IMR-90 (cell line): ENCODE measurements around the gene RALGAPA2. TPM values are rescaled to one million over a fixed set of nuclear protein-coding genes. Genes with fewer than 3 reads are reported as not detected.

Experiments used
- ATAC-seq: fragments of 200-7000 bp; cut with Tn5 transposase; 2 replicates; pipeline ENCODE4 v1.9.1; 2020; ENCODE audit warnings: low read depth, mild to moderate bottlenecking, moderate library complexity
- BruUV-seq: library from RNA; stranded (reverse); fragments of 400-500 nt; replicated peaks from 2 replicates; lab custom pipeline; 2021; lab: Mats Ljungman, UMichigan
- CTCF ChIA-PET: fragments of 300-600 bp; formaldehyde crosslinking; extraction: SDS; loops from one replicate; lab custom pipeline; 2021; ENCODE audit warnings: antibody characterized with exemption; lab: Yijun Ruan, JAX
- POLR2A ChIA-PET: fragments of 300-600 bp; sonication (Branson Sonifier 250); formaldehyde crosslinking; loops from one replicate; lab custom pipeline; 2022; ENCODE audit warnings: antibody characterized with exemption; ENCODE audit not compliant: unreplicated experiment; lab: Charles Lee
- DNase-seq: peaks from one replicate; pipeline ENCODE4 v3.0.0; 2013
- H2AFZ ChIP-seq: replicated peaks from 2 replicates; pipeline ENCODE3; 2013; ENCODE audit warnings: low read length, mild to moderate bottlenecking; ENCODE audit not compliant: poor library complexity
- H2AK5ac ChIP-seq: 2 replicates; pipeline ENCODE4 v1.6.1; 2013; ENCODE audit warnings: low read depth, low read length, inconsistent platforms
- H2AK9ac ChIP-seq: replicated peaks from 2 replicates; pipeline ENCODE3; 2013; ENCODE audit warnings: mild to moderate bottlenecking, low read depth, low read length, moderate library complexity; ENCODE audit not compliant: poor library complexity
- H2BK120ac ChIP-seq: 2 replicates; pipeline ENCODE4 v1.6.1; 2013; ENCODE audit warnings: low read depth, low read length, inconsistent platforms
- H2BK15ac ChIP-seq: 3 replicates; pipeline ENCODE4 v1.6.1; 2013; ENCODE audit warnings: low read depth, low read length, inconsistent platforms
- H2BK20ac ChIP-seq: 2 replicates; pipeline ENCODE4 v1.6.1; 2013; ENCODE audit warnings: low read depth, mild to moderate bottlenecking, inconsistent platforms, low read length, moderate library complexity
- H2BK5ac ChIP-seq: 2 replicates; pipeline ENCODE4 v1.6.1; 2013; ENCODE audit warnings: mild to moderate bottlenecking, low read depth, low read length, inconsistent platforms; ENCODE audit not compliant: poor library complexity, severe bottlenecking
- H3K14ac ChIP-seq: replicated peaks from 2 replicates; pipeline ENCODE4 v1.6.1; 2013; ENCODE audit warnings: low read depth, low read length, inconsistent platforms
- H3K18ac ChIP-seq: 2 replicates; pipeline ENCODE4 v1.6.1; 2013; ENCODE audit warnings: low read depth, low read length, control low read depth
- H3K23ac ChIP-seq: 2 replicates; pipeline ENCODE4 v1.6.1; 2013; ENCODE audit warnings: low read depth, low read length, inconsistent platforms
- H3K27ac ChIP-seq: 2 replicates; pipeline ENCODE4 v1.5.1; 2013; ENCODE audit warnings: mild to moderate bottlenecking, control low read depth, low read length; ENCODE audit not compliant: insufficient read depth
- H3K27me3 ChIP-seq: 2 replicates; pipeline ENCODE4 v1.6.1; 2013; ENCODE audit warnings: low read length; ENCODE audit not compliant: control insufficient read depth, insufficient read depth
- H3K36me3 ChIP-seq: 2 replicates; pipeline ENCODE4 v1.6.1; 2013; ENCODE audit warnings: low read length, mixed read lengths; ENCODE audit not compliant: control insufficient read depth, insufficient read depth
- H3K4ac ChIP-seq: 2 replicates; pipeline ENCODE4 v1.6.1; 2013; ENCODE audit warnings: low read depth, low read length, inconsistent platforms
- H3K4me1 ChIP-seq: 2 replicates; pipeline ENCODE4 v1.6.1; 2013; ENCODE audit warnings: low read length, mixed read lengths; ENCODE audit not compliant: control insufficient read depth, insufficient read depth
- H3K4me2 ChIP-seq: 2 replicates; pipeline ENCODE4 v1.6.1; 2013; ENCODE audit warnings: low read depth, mild to moderate bottlenecking, control low read depth, low read length, moderate library complexity
- H3K4me3 ChIP-seq: 2 replicates; pipeline ENCODE4 v1.5.1; 2013; ENCODE audit warnings: low read depth, mild to moderate bottlenecking, control low read depth, low read length, moderate library complexity; ENCODE audit not compliant: insufficient read depth
- H3K56ac ChIP-seq: 2 replicates; pipeline ENCODE4 v1.6.1; 2013; ENCODE audit warnings: low read length, inconsistent platforms; ENCODE audit not compliant: insufficient read depth; ENCODE audit errors: extremely low read depth
- H3K79me1 ChIP-seq, 2 experiments: 2 replicates each; pipeline ENCODE4 v1.6.1; 2013; ENCODE audit warnings: low read length in 2 of 2, inconsistent platforms in 1 of 2, low read depth in 1 of 2
- H3K9ac ChIP-seq: 2 replicates; pipeline ENCODE4 v1.6.1; 2013; ENCODE audit warnings: low read depth, low read length, control low read depth
- H3K9me1 ChIP-seq: 2 replicates; pipeline ENCODE4 v1.6.1; 2013; ENCODE audit warnings: low read length, inconsistent platforms; ENCODE audit not compliant: insufficient read depth
- H3K9me3 ChIP-seq: 2 replicates; pipeline ENCODE4 v1.6.1; 2013; ENCODE audit warnings: low read length; ENCODE audit not compliant: control insufficient read depth, insufficient read depth
- H4K20me1 ChIP-seq: 2 replicates; pipeline ENCODE4 v1.6.1; 2013; ENCODE audit warnings: low read length, inconsistent platforms; ENCODE audit not compliant: insufficient read depth
- H4K5ac ChIP-seq: 2 replicates; pipeline ENCODE4 v1.6.1; 2013; ENCODE audit warnings: mild to moderate bottlenecking, low read depth, low read length, control low read depth
- H4K8ac ChIP-seq, 2 experiments: 2 replicates each; pipeline ENCODE4 v1.6.1; 2013; ENCODE audit warnings: low read depth in 2 of 2, low read length in 2 of 2, control low read depth in 1 of 2, inconsistent platforms in 1 of 2
- H4K91ac ChIP-seq: 2 replicates; pipeline ENCODE4 v1.6.1; 2013; ENCODE audit warnings: low read depth, low read length, inconsistent platforms; ENCODE audit not compliant: insufficient read depth
- BHLHE40 ChIP-seq: fragments of 150-350 bp; IDR thresholded peaks from 2 replicates; pipeline ENCODE4 v1.6.1; 2016; ENCODE audit warnings: mild to moderate bottlenecking, low read depth, low read length
- CEBPB ChIP-seq: IDR thresholded peaks from 2 replicates; pipeline ENCODE4 v1.6.1; 2012; ENCODE audit warnings: low read depth, low read length, improper control_type of control experiment
- CHD1 ChIP-seq: IDR thresholded peaks from 2 replicates; pipeline ENCODE4 v1.6.1; 2012; ENCODE audit warnings: low read depth, low read length, improper control_type of control experiment
- CTCF ChIP-seq: conservative IDR thresholded peaks from 2 replicates; pipeline ENCODE4 v1.5.1; 2012; ENCODE audit warnings: mild to moderate bottlenecking, low read depth, low read length, improper control_type of control experiment
- ELK1 ChIP-seq: fragments of 150-350 bp; IDR thresholded peaks from 2 replicates; pipeline ENCODE4 v1.6.1; 2016; ENCODE audit warnings: low read depth, mild to moderate bottlenecking, low read length, moderate library complexity, borderline replicate concordance
- FOS ChIP-seq: fragments of 150-350 bp; IDR thresholded peaks from 2 replicates; pipeline ENCODE4 v1.6.1; 2016; ENCODE audit warnings: low read depth, low read length
- MAFK ChIP-seq: IDR thresholded peaks from 2 replicates; pipeline ENCODE4 v1.6.1; 2012; ENCODE audit warnings: low read depth, low read length, improper control_type of control experiment
- MAZ ChIP-seq: IDR thresholded peaks from 2 replicates; pipeline ENCODE4 v1.6.1; 2012; ENCODE audit warnings: low read depth, mild to moderate bottlenecking, low read length, improper control_type of control experiment, moderate library complexity, borderline replicate concordance
- MXI1 ChIP-seq: IDR thresholded peaks from 2 replicates; pipeline ENCODE4 v1.6.1; 2012; ENCODE audit warnings: low read depth, mild to moderate bottlenecking, low read length, moderate library complexity, borderline replicate concordance
- NFE2L2 ChIP-seq: fragments of 150-350 bp; IDR thresholded peaks from 2 replicates; pipeline ENCODE4 v1.6.1; 2016; ENCODE audit warnings: low read depth, mild to moderate bottlenecking, low read length
- POLR2A ChIP-seq: IDR thresholded peaks from 2 replicates; pipeline ENCODE4 v1.6.1; 2012; ENCODE audit warnings: mild to moderate bottlenecking, low read depth, low read length
- RAD21 ChIP-seq: IDR thresholded peaks from 2 replicates; pipeline ENCODE4 v1.6.1; 2012; ENCODE audit warnings: low read length, improper control_type of control experiment
- RCOR1 ChIP-seq: IDR thresholded peaks from 2 replicates; pipeline ENCODE4 v1.6.1; 2012; ENCODE audit warnings: mild to moderate bottlenecking, low read length, improper control_type of control experiment; ENCODE audit not compliant: insufficient replicate concordance
- RFX5 ChIP-seq: IDR thresholded peaks from 2 replicates; pipeline ENCODE4 v1.8.0; 2012; ENCODE audit warnings: low read depth, mild to moderate bottlenecking, low read length, moderate library complexity
- SMC3 ChIP-seq: fragments of 150-350 bp; IDR thresholded peaks from 2 replicates; pipeline ENCODE4 v1.6.1; 2016; ENCODE audit warnings: low read depth, mild to moderate bottlenecking, antibody characterized with exemption, low read length, moderate library complexity
- USF2 ChIP-seq: fragments of 150-350 bp; IDR thresholded peaks from 2 replicates; pipeline ENCODE4 v1.6.1; 2017; ENCODE audit warnings: mild to moderate bottlenecking, antibody characterized with exemption, low read length, low read depth
- WGBS, 2 experiments: methylation state at CpG; one replicate each; pipeline versions ENCODE4 v1.1.5 to v1.1.7; 2013; ENCODE audit warnings: missing lambda C conversion rate in 2 of 2; ENCODE audit not compliant: insufficient read length in 1 of 2; ENCODE audit errors: extremely low coverage in 2 of 2; 5-methylcytosine and 5-hydroxymethylcytosine counted together
- dilution Hi-C: fragments of 300-500 bp; cut with HindIII; formaldehyde crosslinking; loops from one replicate; pipeline ENCODE4 v1.14.3; 2018; ENCODE audit warnings: low sequenced_read_pairs; ENCODE audit not compliant: unreplicated experiment
- in situ Hi-C: fragments of 300-500 bp; cut with MboI; formaldehyde crosslinking; loops from 3 replicates; pipeline ENCODE4 v1.14.3; 2019; ENCODE audit warnings: low sequenced_read_pairs, inconsistent platforms, mixed read lengths
- intact Hi-C: fragments of 100-400 bp; cut with micrococcal nuclease; formaldehyde crosslinking; loops from 2 replicates; pipeline ENCODE4 v1.10.0; 2022
- polyA plus RNA-seq, 3 experiments: library from polyadenylated mRNA; depleted of rRNA; stranded (reverse); fragments of >200 nt; gene quantifications; 2 replicates each; pipeline ENCODE4 v1.2.3, GENCODE V29; 2012; ENCODE audit warnings: low replicate concordance in 1 of 3
- total RNA-seq: library from RNA; depleted of rRNA; stranded (reverse); fragments of >200 nt; gene quantifications from 2 replicates; pipeline ENCODE4 v1.2.3, GENCODE V29; 2012

RALGAPA2 gene
- total and polyA plus RNA-seq, 2 of the 4 experiments (the other 2 are of a cell fraction): 1.3 to 3.9 TPM

GRCh38 chr20:20691477-20692235 is 20.8 kb downstream of the RALGAPA2 start:
- Histone ChIP-seq H3K18ac (no peak overlapping the region), H2AK9ac (no peak overlapping the region), H2BK5ac (no peak overlapping the region), H2BK15ac (no peak overlapping the region), H3K36me3 (no peaks in the 10 kb centered on the region), H3K27me3 (no peaks in the 10 kb centered on the region; the same call in 1 of the 2 replicates), H3K4ac (no peak overlapping the region), H3K9ac (no peak overlapping the region), H3K79me1 (no peaks in the 10 kb centered on the region; a peak in 1 of 4 replicates), H2BK20ac (no peak overlapping the region), H3K23ac (no peak overlapping the region), H3K4me2 (no peak overlapping the region), H3K9me3 (no peaks in the 10 kb centered on the region), H3K27ac (no peak overlapping the region), H2AK5ac (no peak overlapping the region), H3K9me1 (no peaks in the 10 kb centered on the region), H4K91ac (no peak overlapping the region), H3K14ac (no peak overlapping the region), H4K20me1 (no peaks in the 10 kb centered on the region), H4K8ac (no peak overlapping the region), H2AFZ (no peak overlapping the region), H3K4me3 (no peak overlapping the region), H4K5ac (no peak overlapping the region), H3K56ac (no peak overlapping the region), H2BK120ac (no peak overlapping the region), H3K4me1 (no peaks in the 10 kb centered on the region)
- CTCF ChIA-PET: no interaction called here
- BruUV-seq: no TSS peak
- WGBS, 2 experiments: no CpG with 5 or more reads among the region's 4 CpGs
- POLR2A ChIA-PET: no interaction called here
- TF ChIP-seq RFX5: no peak
- TF ChIP-seq CEBPB: no peak
- no peak for TF ChIP-seq BHLHE40
- no peak for TF ChIP-seq FOS
- TF ChIP-seq RCOR1: no peak
- no peak for TF ChIP-seq USF2
- TF ChIP-seq ELK1: no peak
- TF ChIP-seq CHD1: no peak
- no peak for TF ChIP-seq MAZ
- no peak for TF ChIP-seq CTCF
- no peak for TF ChIP-seq MXI1
- no peak for TF ChIP-seq NFE2L2
- no peak for TF ChIP-seq POLR2A
- no peak for TF ChIP-seq RAD21
- TF ChIP-seq MAFK: no peak
- TF ChIP-seq SMC3: no peak
- intact Hi-C loops (no loop called here), in situ Hi-C loops (no loop called here), dilution Hi-C loops (no loop called here)
- no peak for ATAC-seq
- DNase-seq: no peak
